Measurements from ENCODE around the gene TAF1D. TPM values are rescaled to one million over a fixed set of nuclear protein-coding genes. Genes with fewer than 3 reads are reported as not detected.

TAF1D gene
- total RNA-seq, 1 donor from 2014 or later: 316 TPM

DNA sequence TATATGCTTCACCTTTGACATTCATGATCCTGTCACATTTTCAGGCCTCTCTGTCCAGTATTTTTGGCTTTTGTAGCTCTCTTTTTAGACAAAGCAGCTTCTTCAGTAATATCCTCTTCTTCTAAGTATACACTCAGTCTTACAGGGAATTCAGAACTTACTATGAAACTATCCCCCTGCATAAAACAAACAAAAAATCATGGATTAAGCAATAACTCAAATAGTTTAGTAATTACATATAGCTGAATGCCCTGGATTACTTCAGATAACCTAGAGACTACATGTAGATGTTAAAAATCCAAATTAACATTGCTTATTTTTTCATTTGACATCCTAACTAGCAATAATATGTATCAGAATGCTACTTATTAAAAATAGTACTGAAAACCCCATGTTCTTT, 5.2 kb downstream of the TAF1D start:
- Histone ChIP-seq H3K9ac (peak overlapping the region; percentile 5), H3K4me1 (peaks cover 34% of the 10 kb centered on the region), H4K20me1 (ENCODE audit: low read depth) (peaks cover 94% of the 10 kb centered on the region), H3F3A (ENCODE audit: low read depth) (peaks cover 82% of the 10 kb centered on the region), H3K4me3 (no peak overlapping the region), H3K9me3 (ENCODE audit: low read depth) (no peaks in the 10 kb centered on the region), H2AFZ (replicated peaks) (no peak overlapping the region), H3K27me3 (no peaks in the 10 kb centered on the region), H3K4me2 (peak overlapping the region; percentile 97), H3K27ac (peak overlapping the region; percentile 15), H3K36me3 (peaks cover 55% of the 10 kb centered on the region), H3K79me2 (ENCODE audit: low read depth) (peaks cover 93% of the 10 kb centered on the region)
- H3K27me3 Mint-ChIP-seq (ENCODE audit: insufficient read depth, low read depth): no peaks in the 10 kb centered on the region
- H3K9me3 Mint-ChIP-seq: no peaks in the 10 kb centered on the region
- no peak overlapping the region for H3K4me3 Mint-ChIP-seq
- H3K27ac Mint-ChIP-seq: no peak overlapping the region
- peaks cover 31% of the 10 kb centered on the region for H3K4me1 Mint-ChIP-seq
- TF ChIP-seq EZH2phosphoT487 (IDR thresholded peaks at IDR 0.05) (no peak), EZH2 (IDR thresholded peaks at IDR 0.05) (no peak)
- TF ChIP-seq, protein P1, sequence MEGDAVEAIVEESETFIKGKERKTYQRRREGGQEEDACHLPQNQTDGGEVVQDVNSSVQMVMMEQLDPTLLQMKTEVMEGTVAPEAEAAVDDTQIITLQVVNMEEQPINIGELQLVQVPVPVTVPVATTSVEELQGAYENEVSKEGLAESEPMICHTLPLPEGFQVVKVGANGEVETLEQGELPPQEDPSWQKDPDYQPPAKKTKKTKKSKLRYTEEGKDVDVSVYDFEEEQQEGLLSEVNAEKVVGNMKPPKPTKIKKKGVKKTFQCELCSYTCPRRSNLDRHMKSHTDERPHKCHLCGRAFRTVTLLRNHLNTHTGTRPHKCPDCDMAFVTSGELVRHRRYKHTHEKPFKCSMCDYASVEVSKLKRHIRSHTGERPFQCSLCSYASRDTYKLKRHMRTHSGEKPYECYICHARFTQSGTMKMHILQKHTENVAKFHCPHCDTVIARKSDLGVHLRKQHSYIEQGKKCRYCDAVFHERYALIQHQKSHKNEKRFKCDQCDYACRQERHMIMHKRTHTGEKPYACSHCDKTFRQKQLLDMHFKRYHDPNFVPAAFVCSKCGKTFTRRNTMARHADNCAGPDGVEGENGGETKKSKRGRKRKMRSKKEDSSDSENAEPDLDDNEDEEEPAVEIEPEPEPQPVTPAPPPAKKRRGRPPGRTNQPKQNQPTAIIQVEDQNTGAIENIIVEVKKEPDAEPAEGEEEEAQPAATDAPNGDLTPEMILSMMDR (IDR thresholded peaks at IDR 0.05): no peak
- no peak for DNase-seq (ENCODE audit: low spot score)
- H3K36me3 Mint-ChIP-seq: peaks cover 15% of the 10 kb centered on the region

DNA sequence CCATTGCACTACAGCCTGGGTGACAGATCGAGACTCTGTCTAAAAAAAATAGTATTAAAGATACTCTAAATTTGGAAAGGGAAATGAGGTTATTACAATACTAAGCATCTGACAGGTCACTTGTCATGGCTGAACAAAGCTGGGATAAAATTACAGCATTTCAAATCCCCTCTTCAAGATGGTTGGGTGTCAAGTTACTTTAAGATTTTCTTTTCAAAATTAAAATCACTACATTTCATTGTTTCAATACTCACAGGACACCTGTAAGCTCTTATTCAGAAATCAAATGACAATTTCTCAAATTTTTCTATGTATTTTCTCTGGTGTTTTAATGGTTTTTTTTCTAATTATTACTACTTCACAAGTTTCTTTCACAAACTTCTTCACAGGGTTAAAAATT, 5.7 kb downstream of the TAF1D start:
- peaks cover 34% of the 10 kb centered on the region for H3K4me1 ChIP-seq
- no peak overlapping the region for H3K9ac ChIP-seq
- no peaks in the 10 kb centered on the region for H3K27me3 ChIP-seq
- peak overlapping the region; percentile 2 for H3K4me2 ChIP-seq
- peaks cover 60% of the 10 kb centered on the region for H3K36me3 ChIP-seq
- Mint-ChIP-seq H3K36me3 (peaks cover 15% of the 10 kb centered on the region), H3K9me3 (no peaks in the 10 kb centered on the region), H3K4me1 (peaks cover 31% of the 10 kb centered on the region), H3K27me3 (ENCODE audit: insufficient read depth, low read depth) (no peaks in the 10 kb centered on the region), H3K4me3 (no peak overlapping the region), H3K27ac (no peak overlapping the region)
- H3K79me2 ChIP-seq (ENCODE audit: low read depth): peaks cover 88% of the 10 kb centered on the region
- no peak overlapping the region for H2AFZ ChIP-seq (replicated peaks)
- no peak overlapping the region for H3K4me3 ChIP-seq
- no peaks in the 10 kb centered on the region for H3K9me3 ChIP-seq (ENCODE audit: low read depth)
- peaks cover 97% of the 10 kb centered on the region for H4K20me1 ChIP-seq (ENCODE audit: low read depth)
- DNase-seq (ENCODE audit: low spot score): no peak
- TF ChIP-seq EZH2 (IDR thresholded peaks at IDR 0.05): no peak
- TF ChIP-seq EZH2phosphoT487 (IDR thresholded peaks at IDR 0.05): no peak
- TF ChIP-seq, protein P1 (IDR thresholded peaks at IDR 0.05): no peak
- H3K27ac ChIP-seq: peak overlapping the region; percentile 15
- H3F3A ChIP-seq (ENCODE audit: low read depth): peaks cover 85% of the 10 kb centered on the region

DNA sequence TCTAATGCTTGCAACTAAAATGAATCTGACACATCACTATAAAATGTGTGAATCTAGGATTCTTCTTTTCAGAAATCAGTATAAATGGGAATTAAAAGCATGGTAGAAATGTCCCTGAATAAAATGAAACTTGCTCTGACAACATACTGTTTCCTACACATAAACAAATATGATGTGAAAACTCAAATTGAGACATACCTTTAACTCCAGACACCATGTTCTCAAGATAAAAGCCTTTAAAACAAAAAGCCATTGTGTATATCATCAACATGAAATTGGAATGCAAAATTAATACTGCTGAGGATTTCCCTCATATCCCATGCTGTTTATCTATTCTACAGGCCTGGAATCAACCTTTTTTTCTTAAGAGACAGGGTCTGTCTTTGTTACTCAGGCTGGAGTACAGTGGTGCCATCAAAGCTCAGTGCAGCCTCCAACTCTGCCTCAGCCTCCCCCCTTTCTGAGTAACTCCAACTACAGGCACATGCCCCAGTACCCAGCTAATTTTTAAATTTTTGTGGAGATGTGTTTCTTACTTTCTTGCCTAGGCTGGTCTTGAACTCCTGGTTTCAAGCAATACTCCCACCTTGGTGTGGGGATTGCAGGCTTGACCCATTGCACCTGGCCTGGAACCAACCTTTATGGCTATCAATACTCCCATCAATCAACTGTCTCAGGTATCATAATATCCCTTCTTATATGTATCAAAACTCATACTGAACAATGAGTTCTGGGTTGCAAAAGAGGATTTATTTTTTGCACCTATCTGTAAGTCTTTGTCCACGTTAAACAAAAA, 6.7 kb downstream of the TAF1D start:
- H3K4me2 ChIP-seq: peak overlapping the region; percentile 10

More for the DNA sequence above, 6.7 kb downstream of the TAF1D start:
- DNase-seq (ENCODE audit: low spot score): no peak
- H3F3A ChIP-seq (ENCODE audit: low read depth): peaks cover 95% of the 10 kb centered on the region
- TF ChIP-seq, protein P1 (IDR thresholded peaks at IDR 0.05): no peak
- TF ChIP-seq EZH2phosphoT487 (IDR thresholded peaks at IDR 0.05): no peak
- H3K9me3 ChIP-seq (ENCODE audit: low read depth): no peaks in the 10 kb centered on the region
- H3K36me3 Mint-ChIP-seq: peaks cover 19% of the 10 kb centered on the region
- peaks cover 34% of the 10 kb centered on the region for H3K4me1 ChIP-seq
- H3K4me3 Mint-ChIP-seq: no peak overlapping the region
- H4K20me1 ChIP-seq (ENCODE audit: low read depth): peaks cover 93% of the 10 kb centered on the region
- peaks cover 68% of the 10 kb centered on the region for H3K36me3 ChIP-seq
- H3K4me3 ChIP-seq: no peak overlapping the region
- H3K27me3 Mint-ChIP-seq (ENCODE audit: insufficient read depth, low read depth): no peaks in the 10 kb centered on the region
- H3K27me3 ChIP-seq: no peaks in the 10 kb centered on the region
- peaks cover 78% of the 10 kb centered on the region for H3K79me2 ChIP-seq (ENCODE audit: low read depth)
- no peak overlapping the region for H3K9ac ChIP-seq
- H3K9me3 Mint-ChIP-seq: no peaks in the 10 kb centered on the region
- peaks cover 23% of the 10 kb centered on the region for H3K4me1 Mint-ChIP-seq
- peak overlapping the region; percentile 79 for H3K27ac ChIP-seq
- no peak overlapping the region for H3K27ac Mint-ChIP-seq
- H2AFZ ChIP-seq (replicated peaks): no peak overlapping the region
